HG03460 (cell line): ENCODE results near the gene NADK2.
"Not testable (repeated sequence)": the region's sequence is repeated elsewhere in the genome, so short reads cannot be mapped to it uniquely, and the experiment has no call there.

Experiments used
- ATAC-seq: cut with Tn5 transposase; IDR thresholded peaks from one replicate; pipeline ENCODE4 v1.9.1; 2021; ENCODE audit not compliant: unreplicated experiment

The NADK2 gene

DNA sequence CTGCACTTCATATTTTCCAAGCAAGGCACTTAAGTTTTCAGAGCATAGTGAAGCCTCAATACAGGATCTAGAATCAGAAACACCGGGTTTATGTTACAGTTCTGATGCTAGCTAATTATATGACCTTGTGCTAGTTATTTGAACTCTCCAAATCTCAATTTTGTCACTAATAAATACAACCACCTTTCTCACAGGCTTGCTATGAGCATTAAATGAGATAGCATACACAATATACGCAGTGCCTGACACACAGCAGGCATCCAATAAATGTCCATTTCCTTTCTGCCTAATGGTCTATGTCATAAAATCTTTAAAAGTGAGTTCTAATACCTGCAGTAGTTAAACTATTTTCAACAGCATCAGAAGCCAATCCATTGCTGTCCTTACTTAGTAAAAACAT, 32.9 kb downstream of the NADK2 start:
- ATAC-seq = no peak

DNA sequence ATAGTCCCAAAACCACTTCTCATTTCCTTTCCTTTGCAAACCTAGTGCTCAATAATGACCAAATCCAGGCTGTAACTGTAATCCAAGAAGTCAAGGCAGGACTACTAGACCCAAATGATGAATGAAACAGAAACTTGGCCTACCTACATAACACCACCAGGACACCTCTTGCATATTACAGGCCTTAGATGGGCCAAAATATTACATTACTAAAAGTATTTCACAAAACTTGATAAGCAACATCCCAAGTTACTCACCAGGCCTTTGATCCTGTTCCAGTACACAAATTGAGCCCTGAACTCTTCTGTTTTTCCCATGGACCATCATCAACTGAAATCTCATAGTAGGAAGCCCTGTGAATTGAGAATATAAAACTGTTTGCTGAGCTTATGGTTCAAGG, 34.8 kb downstream of the NADK2 start:
- ATAC-seq = no peak

DNA sequence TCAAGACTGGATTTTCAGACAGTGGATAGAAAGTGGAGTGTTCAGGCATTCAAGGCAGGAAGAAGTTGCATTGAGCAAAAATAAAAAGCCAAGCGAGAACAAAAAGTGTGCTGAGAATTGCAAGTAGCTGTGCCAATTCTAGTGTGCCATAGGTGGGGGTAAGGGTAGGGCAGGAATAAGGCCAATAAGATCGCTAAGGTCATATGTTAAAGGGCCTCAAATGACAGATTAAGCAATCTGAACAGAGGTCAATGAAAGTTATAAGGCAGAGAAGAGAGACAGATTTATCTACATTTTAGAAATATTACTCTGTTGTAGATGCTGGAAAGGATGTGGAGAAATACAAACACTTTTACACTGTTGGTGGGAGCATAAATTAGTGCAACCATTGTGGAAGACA, 36.4 kb downstream of the NADK2 start:
- ATAC-seq = no peak

DNA sequence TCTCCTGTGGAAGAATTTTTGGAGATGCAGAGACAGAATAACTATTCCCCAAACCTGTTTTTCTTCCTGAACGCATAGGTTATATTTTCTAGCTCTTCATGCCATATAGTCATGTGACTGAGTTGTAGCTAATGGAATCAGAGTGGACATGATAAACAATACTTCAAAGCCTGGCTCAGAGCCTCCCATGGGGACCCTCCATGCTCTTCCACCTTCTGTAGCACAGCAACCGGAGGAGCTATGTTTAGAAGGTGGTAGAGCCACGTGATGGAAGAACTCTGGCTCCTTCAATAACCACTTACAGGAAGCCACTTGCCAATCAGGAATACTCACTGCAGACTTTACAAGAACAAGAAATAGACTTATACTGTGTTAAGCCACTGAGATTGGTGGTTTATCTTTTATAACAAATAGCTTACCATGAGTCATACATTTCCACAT, 39.2 kb downstream of the NADK2 start:
- ATAC-seq = no peak

DNA sequence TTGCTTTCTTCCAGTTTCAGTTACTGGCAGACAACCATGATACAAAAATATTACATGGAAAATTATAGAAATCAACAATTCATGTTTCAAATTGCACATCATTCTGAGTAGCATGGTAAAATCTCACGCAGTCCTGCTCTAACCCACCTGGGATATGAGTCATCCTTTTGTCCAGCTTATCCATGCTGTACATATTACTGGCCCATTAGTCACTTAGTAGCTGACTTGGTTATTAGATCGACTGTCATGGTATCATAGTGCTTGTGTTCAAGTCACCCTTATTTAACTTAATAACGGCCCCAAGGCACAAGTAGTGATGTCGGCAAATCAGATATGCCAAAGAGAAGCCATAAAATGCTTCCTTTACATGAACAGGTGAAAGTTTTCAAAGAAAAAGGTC, 41.2 kb downstream of the NADK2 start:
- ATAC-seq = no peak

DNA sequence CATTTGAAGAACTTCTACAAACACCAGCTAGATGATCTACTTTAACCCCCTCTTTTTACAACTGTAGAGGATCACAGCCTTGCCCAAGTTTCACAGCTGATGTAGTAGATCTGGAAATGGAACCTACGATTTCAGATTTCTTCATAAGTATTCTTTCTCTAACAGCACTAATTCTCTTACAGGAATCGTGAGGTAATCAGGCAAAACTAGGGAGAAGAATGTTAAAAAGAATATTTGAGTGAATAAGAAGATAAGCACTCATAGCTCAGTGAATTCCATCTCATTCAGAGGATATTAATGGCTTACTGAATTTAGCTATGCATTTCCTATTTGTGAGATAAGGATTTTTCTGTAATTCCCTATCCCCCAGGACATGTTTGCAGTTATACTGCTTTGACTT, 42.1 kb downstream of the NADK2 start:
- no peak for ATAC-seq

DNA sequence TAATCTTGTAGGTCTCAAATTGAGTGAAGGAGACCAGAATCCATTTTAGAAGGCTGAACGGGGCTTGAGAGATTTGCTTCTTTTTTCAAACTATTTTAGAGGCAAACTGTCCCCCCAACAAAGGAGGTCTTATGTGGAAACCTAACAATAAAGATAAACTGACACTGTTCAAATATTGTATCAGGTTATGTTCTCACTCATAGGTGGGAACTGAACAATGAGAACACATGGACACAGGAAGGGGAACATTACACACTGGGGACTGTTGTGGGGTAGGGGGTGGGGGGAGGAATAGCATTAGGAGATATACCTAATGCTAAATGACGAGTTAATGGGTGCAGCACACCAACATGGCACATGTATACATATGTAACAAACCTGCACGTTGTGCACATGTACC, 42.9 kb downstream of the NADK2 start:
- not testable (repeated sequence) for ATAC-seq

DNA sequence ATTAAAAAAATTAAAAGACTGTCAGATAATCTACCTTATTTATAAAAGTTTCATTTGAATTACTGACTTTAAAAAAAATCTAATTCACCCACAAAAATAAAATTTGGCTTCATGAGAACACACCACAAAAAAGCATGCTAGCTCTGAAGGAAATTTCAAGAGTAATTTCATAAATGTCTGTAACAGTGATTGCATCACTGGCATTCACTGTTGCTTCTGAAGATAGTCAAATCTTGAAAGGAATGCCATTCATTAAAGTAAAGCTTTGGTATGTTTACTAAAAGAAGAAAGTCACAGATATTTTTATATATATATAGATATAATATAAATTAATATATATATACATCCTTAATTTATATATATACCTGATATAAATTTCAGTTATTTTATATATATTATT, 43.4 kb downstream of the NADK2 start:
- no peak for ATAC-seq

DNA sequence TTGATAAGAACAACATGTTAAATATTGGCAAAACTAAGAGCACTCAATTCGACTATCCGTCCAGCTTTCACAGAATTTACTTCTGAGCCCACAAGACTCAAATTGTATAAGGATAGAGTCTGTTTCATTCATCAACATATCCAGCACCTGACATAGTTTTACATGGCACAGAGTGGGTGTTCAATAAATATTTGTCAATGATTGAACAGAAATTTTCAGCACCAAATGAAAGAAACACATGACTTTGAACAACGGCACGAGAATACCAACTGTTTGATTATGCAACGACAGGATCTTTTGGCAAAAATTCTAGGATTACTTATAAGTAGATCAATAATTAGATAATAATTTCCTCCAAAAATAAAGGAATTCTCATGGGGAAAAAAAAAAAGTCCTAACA, 48.0 kb downstream of the NADK2 start:
- no peak for ATAC-seq

DNA sequence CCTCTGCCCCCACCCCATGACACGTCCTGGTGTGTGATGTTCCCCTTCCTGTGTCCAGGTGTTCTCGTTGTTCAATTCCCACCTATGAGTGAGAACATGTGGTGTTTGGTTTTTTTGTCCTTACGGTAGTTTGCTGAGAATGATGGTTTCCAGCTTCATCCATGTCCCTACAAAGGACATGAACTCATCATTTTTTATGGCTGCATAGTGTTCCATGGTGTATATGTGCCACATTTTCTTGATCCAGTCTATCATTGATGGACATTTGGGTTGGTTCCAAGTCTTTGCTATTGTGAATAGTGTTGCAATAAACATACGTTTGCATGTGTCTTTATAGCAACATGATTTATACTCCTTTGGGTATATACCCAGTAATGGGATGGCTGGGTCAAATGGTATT, 57.3 kb downstream of the NADK2 start:
- not testable (repeated sequence) for ATAC-seq

DNA sequence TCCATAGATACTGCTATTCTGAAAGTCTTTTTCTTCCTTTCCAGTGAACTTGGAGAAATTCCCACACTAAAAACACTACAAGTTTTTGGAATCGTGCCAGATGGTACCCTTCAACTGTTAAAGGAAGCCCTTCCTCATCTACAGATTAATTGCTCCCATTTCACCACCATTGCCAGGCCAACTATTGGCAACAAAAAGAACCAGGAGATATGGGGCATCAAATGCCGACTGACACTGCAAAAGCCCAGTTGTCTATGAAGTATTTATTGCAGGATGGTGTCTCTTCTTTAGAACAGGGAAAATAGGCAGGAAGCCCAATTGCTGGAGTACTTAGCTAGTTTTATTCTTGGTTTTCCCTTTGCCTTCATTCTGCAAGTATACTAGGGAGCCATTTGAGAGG, 60.0 kb downstream of the NADK2 start:
- ATAC-seq = no peak

DNA sequence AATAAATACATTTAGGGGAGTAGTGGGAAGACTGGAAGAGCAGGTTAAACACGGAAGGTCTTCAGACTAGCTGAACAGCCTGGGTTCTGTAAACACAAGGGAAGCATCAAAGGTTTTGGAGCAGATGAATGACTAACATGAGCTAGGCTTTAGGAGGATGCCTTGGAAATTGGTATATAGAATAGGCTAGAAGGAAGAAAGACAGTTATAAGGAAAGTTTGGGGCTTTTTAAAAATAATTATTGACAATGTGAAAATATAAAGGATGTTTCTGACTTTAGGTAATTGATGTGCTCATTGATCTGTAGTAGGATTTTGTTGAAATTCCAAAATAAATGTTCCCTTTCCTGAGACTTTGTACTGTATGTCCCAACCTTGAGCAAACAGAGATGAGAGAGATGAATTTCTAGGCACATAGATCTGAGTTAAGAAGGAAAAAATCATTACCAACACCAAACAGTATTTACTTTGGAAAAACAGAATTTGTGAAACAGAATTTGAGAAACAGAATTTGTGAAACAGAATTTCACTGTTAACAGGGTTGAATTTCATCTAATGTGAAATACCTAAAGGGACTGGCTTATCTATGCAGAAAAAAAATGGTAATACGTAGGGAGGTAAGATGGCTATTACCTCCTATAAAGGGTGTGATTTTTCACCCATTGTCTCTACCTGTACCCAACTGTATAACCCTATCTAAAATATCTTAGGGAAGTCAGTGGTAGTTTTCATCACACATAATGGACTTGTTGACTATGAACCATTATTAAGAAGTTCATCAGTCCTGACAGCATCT, 61.0 kb downstream of the NADK2 start:
- ATAC-seq = no peak

DNA sequence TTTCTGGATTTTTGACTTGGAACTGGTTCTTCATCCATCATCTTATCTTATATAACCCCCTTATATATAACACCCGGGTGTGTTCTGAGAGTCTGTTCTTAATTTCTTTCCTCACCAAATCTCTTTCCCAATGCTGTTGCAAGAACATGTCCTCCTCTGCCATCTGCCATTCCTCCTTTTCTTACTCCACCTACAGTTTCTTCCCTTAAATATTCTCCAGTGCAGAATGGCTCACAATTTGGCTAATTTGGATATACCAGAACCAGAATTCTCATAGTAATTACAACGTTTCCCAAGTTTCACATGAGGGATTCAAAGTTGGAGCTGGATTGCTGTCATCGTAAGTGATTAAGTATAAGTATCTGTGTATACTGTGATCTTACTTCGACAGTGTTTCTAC, 61.8 kb downstream of the NADK2 start:
- ATAC-seq = no peak

DNA sequence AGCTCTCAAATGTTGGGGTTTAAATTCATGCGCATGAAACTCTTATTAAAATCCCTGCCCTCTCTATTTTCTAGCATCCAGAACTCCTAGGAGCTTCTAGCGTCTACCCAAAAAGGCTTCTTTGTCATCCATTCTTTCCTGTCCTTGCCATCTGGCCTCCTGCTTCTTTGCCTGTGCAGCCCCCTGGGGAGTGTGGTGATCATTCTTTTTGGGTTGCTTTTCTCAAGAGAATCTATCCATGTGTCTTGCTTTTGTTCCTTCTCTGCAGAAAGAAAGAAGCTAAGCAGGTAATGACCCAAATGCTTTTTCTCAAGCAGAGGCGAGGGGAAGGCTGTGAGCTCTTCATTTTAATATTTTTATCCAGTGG, 63.2 kb downstream of the NADK2 start:
- ATAC-seq = no peak

DNA sequence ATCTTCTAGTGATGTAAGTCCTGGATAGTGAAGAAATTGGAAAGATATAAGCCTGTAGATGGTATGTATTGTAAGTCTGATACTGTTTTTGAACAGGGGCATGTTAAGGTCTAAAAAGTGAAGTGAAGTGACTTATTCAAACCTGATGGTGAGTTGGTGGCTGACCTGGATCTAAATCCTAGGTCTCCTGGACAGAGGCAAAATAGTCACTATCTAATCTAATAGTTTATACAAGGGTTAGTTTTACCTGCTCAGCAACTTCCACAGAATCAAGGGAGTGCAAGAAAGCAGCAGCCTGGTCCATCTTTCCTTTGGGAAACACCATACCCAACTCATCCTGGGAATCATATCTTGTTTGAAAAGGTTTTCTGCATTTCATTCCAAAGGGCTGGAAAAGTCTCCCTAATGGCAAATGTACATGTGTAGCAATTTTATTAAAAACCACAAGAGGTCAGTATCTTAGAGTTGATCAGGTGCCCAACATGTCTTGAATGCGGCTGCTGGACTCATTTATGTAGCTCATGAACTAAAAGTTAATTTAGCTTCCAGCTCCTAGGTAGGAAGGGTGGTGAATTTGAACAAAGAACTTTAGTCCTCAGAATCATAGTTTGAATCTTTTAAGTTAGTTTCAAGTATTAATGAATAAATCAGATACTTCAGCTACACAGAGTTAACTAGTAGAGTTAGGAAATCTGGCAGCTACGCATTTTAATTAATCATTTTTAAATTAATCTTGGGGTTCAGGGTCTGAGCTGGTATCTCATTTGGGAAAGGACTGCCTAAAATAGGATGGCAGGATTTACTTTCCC, 63.8 kb downstream of the NADK2 start:
- no peak for ATAC-seq

DNA sequence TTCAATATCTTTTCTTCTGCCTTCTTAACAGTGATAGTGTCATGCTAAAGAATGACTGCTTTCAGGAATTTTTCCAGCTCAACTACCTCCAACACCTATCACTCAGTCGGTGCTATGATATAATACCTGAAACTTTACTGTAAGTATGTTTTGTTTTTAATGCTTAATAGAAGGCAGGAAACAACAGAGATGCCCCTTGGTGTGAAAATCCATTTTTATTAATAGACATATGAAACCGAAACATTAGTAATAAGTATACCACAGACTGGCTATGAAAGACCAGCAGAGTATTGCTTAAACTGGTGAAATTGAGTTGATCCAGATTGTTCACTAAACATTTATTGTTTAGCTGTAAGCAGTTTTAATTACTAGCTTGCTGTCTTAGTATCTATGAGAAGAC, 64.6 kb downstream of the NADK2 start:
- ATAC-seq = peak; percentile 96

DNA sequence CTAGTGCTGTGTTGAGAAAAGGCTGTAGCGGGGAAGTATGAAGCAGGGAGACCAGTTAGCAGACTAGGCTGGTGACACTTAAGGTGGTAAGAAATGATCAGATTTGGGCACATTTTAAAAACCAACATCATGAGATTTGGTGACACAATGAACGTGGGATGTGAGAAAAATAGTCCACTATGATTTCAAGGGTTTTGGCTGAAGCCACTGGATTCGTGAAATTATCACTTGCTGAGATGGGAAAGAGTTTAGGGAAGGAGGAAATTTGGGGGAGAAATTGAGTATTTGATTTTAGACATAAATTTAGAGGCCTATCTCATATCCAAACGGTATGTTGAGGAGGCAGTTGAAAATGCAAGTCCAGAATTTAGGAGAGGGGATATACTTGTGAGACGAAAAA, 66.7 kb downstream of the NADK2 start:
- no peak for ATAC-seq

DNA sequence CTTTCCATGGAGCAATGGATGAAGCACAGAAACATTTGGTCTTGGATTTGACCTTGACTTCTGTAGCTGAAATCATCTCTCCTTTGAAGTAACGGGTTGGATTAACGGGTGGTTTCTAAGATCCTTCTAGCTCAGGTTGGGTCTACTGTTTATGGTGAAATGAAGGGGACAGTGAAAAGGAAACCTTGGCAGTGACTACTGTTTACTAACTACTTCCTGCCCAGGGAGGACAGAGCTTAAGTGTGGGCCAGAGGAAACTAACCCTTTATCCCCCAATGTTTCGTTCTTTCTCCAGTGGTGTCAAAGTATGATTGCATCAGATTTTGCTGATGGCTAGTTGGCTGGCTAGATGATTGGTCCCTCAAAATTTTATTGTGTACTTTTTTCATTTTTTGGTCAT, 67.6 kb downstream of the NADK2 start:
- ATAC-seq = no peak

DNA sequence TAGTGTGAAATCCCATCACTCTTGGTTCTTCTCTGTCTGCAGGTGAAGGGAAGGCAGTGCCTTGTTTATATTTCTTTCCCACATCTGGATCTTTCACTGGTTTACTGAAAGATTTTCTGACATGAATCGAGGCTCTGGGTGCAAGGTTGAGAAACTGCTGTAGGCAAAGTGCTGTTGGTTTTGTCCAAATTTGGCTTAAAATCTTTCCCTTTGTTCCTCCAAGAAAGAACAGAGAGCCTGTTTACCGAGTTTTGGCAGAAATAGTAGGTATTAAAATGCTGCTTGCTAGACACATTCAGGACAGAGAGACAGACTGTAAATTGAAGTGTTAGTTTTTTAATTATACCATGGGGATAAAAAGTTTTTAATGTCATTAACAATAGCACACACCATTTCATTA, 68.3 kb downstream of the NADK2 start:
- ATAC-seq = no peak

DNA sequence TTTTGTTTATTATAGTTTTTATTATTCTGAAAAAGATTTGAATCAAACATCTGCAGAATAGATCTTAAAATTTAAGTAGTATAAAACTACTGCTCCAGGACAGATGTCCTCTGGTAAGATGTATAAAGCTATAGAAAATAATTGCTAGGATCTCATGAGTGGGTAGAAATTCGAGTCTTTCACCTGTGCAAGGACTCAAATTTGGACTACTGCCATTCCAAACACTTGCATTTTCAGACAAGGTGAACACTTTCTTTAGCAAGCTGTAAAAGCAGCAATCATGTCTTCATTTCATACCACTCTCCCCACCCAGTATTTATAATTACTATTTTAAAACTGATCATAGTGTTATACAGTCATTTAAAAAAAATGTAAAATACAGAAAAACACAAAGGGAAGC, 69.1 kb downstream of the NADK2 start:
- no peak for ATAC-seq

DNA sequence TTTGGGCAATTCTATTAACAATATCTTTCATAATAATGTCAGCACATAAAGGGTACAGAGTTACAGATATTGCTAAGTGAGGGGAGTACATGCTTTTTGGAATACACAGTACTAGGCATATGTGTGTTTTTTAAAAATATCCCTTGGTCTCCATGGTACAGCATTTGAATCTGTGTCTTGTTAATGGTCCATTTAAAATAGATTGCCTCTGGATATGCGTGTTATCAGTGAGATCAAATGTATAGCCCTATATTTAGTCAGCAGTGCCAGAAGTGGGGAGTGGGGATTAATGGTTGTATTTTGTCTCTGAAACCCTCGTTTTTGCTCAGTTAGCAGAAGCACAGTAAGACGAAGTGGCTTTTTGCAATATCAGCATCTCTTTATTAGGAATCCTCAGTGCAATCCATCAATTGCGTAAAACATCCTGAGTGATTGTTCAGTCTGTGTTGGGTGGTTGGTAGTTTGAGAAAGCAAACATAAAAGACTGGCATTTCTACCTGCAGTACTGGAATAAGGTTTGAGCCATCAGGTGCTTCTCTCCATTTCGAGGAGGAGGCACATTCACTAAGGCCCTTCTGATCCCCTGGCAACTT, 70.8 kb downstream of the NADK2 start:
- ATAC-seq = no peak

DNA sequence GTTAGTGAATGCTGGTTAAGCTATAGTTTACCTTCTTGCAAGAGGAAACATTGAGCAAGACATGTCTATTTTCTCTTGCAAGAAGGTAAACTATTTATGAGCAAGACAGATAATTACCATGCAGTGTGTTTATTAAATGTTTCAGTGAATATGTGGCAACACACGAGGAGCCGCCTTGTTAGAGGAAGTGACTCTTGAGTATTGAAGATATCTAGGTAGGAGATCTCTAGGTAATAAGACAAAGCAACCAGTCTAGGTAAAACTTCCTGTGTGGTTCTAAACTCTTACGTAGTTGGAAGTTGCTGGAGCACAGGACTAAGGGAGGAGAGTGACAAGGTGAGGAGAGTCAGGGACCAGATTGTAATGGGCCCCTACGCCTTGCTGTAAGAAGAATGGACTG, 73.0 kb downstream of the NADK2 start:
- no peak for ATAC-seq
